Measurements from ENCODE around the gene TEAD1.

DNA sequence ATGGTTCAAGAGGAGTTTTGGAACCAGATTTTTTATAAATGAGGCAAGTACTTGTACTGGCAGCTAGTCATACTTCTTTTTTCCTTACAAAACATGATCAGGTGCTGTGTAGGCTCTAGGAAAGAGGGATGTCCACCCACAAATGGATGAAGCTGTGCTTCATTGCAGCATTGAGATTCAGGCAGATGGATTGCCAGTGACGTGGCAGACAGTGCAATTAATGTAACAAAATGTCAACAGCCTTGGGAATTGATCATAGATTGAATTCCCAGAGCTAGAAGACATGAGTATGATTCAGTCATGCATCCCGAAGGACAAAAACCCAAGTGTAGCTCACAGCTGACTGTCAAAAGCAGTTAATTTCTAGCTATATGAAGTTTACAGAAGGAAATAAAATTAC, 235.7 kb downstream of the TEAD1 start:
- TF ChIP-seq, protein P1, sequence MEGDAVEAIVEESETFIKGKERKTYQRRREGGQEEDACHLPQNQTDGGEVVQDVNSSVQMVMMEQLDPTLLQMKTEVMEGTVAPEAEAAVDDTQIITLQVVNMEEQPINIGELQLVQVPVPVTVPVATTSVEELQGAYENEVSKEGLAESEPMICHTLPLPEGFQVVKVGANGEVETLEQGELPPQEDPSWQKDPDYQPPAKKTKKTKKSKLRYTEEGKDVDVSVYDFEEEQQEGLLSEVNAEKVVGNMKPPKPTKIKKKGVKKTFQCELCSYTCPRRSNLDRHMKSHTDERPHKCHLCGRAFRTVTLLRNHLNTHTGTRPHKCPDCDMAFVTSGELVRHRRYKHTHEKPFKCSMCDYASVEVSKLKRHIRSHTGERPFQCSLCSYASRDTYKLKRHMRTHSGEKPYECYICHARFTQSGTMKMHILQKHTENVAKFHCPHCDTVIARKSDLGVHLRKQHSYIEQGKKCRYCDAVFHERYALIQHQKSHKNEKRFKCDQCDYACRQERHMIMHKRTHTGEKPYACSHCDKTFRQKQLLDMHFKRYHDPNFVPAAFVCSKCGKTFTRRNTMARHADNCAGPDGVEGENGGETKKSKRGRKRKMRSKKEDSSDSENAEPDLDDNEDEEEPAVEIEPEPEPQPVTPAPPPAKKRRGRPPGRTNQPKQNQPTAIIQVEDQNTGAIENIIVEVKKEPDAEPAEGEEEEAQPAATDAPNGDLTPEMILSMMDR (conservative IDR thresholded peaks at IDR 0.05; ENCODE audit: low read length) = no peak
- TF ChIP-seq EZH2phosphoT487 (IDR thresholded peaks at IDR 0.05; ENCODE audit: borderline replicate concordance, low read depth, low read length) = no peak
